HepG2 (cell line): ENCODE results near the gene TTC17.
A peak's percentile ranks its signal among the peaks of the same experiment; 100 is the strongest.

Experiments
- EP300 ChIP-seq, 3 experiments: sonication (generic) in 1 of 3; formaldehyde crosslinking in 1 of 3; IDR thresholded peaks; 2 replicates each; pipeline versions ENCODE4 v1.5.1 to v1.6.1; 2011 to 2020; ENCODE audit warnings: low read depth in 2 of 3, low read length in 2 of 3, borderline replicate concordance in 1 of 3, improper control_type of control experiment in 1 of 3, mild to moderate bottlenecking in 1 of 3, missing genetic modification reagents in 1 of 3, moderate library complexity in 1 of 3
- ESRRA ChIP-seq: sonication (generic); formaldehyde crosslinking; IDR thresholded peaks from 2 replicates; pipeline ENCODE4 v1.5.1; 2020; ENCODE audit warnings: mild to moderate bottlenecking, low read depth, missing genetic modification reagents
- HOXA7 ChIP-seq: sonication (generic); formaldehyde crosslinking; IDR thresholded peaks from 2 replicates; pipeline ENCODE4 v1.8.1; 2022; ENCODE audit warnings: mild to moderate bottlenecking, missing genetic modification reagents, moderate library complexity
- JUN ChIP-seq: sonication (generic); formaldehyde crosslinking; IDR thresholded peaks from 2 replicates; pipeline ENCODE4 v1.4.0; 2020; ENCODE audit warnings: mild to moderate bottlenecking, missing genetic modification reagents
- MYC ChIP-seq: sonication (generic); formaldehyde crosslinking; IDR thresholded peaks from 2 replicates; pipeline ENCODE4 v1.9.0; 2021; ENCODE audit warnings: missing genetic modification reagents, borderline replicate concordance
- POLR2A ChIP-seq, 2 experiments: IDR thresholded peaks; 2 replicates each; pipeline ENCODE4 v1.6.1; 2011; ENCODE audit warnings: low read depth in 2 of 2, low read length in 2 of 2, mild to moderate bottlenecking in 1 of 2, moderate library complexity in 1 of 2; ENCODE audit not compliant: insufficient read depth in 1 of 2
- RAD21 ChIP-seq: fragments of 450-650 bp; formaldehyde crosslinking; IDR thresholded peaks from 2 replicates; pipeline ENCODE4 v1.5.0; 2020; ENCODE audit warnings: mild to moderate bottlenecking
- TBP ChIP-seq: sonication (generic); formaldehyde crosslinking; IDR thresholded peaks from 2 replicates; pipeline ENCODE4 v1.5.0; 2020; ENCODE audit warnings: missing genetic modification reagents
- ZNF207 ChIP-seq: fragments of 450-650 bp; IDR thresholded peaks from 2 replicates; pipeline ENCODE4 v1.6.1; 2016; ENCODE audit warnings: antibody characterized with exemption, borderline replicate concordance
- ZSCAN30 ChIP-seq: sonication (generic); formaldehyde crosslinking; IDR thresholded peaks from 2 replicates; pipeline ENCODE4 v1.5.0; 2020; ENCODE audit warnings: mild to moderate bottlenecking, missing genetic modification reagents
- TF ChIP-seq, protein P1 (sequence below): sonication (generic); formaldehyde crosslinking; IDR thresholded peaks from 2 replicates; pipeline ENCODE4 v1.5.0; 2020; ENCODE audit warnings: mild to moderate bottlenecking, missing genetic modification reagents, moderate library complexity
- TF ChIP-seq, protein P2 (sequence below): conservative IDR thresholded peaks from 2 replicates; pipeline ENCODE4 v1.6.1; 2018; ENCODE audit warnings: missing genetic modification reagents

DNA sequence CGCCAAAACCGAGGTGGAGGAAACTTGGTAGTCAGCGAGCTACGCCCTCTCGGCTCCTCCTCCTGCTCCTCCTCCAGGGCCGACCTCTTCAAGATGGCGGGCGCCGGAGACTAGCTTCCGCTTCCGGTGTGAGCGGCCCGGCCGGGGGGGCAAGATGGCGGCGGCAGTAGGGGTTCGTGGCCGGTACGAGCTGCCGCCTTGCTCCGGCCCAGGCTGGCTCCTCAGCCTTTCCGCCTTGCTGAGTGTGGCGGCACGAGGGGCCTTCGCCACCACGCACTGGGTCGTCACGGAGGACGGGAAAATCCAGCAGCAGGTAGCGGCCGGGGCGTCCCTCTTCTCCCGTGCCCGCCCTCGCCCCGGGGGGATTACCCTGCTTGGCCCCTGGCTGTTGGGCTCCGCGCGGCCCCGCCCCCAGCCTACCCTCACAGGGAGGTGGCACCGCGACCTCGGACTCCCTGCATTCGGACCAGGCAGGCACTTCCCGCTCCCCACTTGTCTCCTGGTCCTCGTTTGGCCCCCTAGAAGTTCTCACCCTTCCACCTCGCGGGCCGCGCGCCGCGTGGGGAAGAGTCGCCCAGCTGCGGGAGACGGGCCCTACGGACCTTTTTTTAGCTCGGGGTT lies at the start of gene TTC17:
- TF ChIP-seq HOXA7 (CRISPR knock-in tag): 0 out of 2 replicates have a peak, but pooled peaks have one; percentile 41
- TF ChIP-seq, protein P1, sequence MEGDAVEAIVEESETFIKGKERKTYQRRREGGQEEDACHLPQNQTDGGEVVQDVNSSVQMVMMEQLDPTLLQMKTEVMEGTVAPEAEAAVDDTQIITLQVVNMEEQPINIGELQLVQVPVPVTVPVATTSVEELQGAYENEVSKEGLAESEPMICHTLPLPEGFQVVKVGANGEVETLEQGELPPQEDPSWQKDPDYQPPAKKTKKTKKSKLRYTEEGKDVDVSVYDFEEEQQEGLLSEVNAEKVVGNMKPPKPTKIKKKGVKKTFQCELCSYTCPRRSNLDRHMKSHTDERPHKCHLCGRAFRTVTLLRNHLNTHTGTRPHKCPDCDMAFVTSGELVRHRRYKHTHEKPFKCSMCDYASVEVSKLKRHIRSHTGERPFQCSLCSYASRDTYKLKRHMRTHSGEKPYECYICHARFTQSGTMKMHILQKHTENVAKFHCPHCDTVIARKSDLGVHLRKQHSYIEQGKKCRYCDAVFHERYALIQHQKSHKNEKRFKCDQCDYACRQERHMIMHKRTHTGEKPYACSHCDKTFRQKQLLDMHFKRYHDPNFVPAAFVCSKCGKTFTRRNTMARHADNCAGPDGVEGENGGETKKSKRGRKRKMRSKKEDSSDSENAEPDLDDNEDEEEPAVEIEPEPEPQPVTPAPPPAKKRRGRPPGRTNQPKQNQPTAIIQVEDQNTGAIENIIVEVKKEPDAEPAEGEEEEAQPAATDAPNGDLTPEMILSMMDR (CRISPR knock-in tag): no peak
- TF ChIP-seq MYC (CRISPR knock-in tag): peak; percentile 74
- no peak for TF ChIP-seq ZSCAN30 (CRISPR knock-in tag)
- TF ChIP-seq JUN (CRISPR knock-in tag): no peak
- TF ChIP-seq, protein P2, sequence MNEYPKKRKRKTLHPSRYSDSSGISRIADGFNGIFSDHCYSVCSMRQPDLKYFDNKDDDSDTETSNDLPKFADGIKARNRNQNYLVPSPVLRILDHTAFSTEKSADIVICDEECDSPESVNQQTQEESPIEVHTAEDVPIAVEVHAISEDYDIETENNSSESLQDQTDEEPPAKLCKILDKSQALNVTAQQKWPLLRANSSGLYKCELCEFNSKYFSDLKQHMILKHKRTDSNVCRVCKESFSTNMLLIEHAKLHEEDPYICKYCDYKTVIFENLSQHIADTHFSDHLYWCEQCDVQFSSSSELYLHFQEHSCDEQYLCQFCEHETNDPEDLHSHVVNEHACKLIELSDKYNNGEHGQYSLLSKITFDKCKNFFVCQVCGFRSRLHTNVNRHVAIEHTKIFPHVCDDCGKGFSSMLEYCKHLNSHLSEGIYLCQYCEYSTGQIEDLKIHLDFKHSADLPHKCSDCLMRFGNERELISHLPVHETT: 0 out of 2 replicates have a peak, but pooled peaks have one; percentile 23
- no peak for TF ChIP-seq TBP (CRISPR knock-in tag)
- TF ChIP-seq RAD21 (CRISPR knock-in tag): peak; percentile 43
- TF ChIP-seq POLR2A (IDR thresholded peaks at IDR 0.05; ENCODE audit: insufficient read depth in 1 of 2, low read depth in 2 of 2, low read length in 2 of 2): peak; percentile 93 to 97
- no peak for TF ChIP-seq EP300 (IDR thresholded peaks at IDR 0.05; ENCODE audit: low read depth in 2 of 2, low read length in 2 of 2)
- TF ChIP-seq EP300 (CRISPR knock-in tag; IDR thresholded peaks at IDR 0.05; ENCODE audit: borderline replicate concordance): no peak; the same call in 1 of the 2 replicates
- no peak for TF ChIP-seq ZNF207
- TF ChIP-seq ESRRA (CRISPR knock-in tag): 0 out of 2 replicates have a peak, but pooled peaks have one; percentile 53
